Mucosa of descending colon (tissue), 3 donors: ENCODE data around the gene ABTB2. TPM values are rescaled to one million over a fixed set of nuclear protein-coding genes. Genes with fewer than 3 reads are reported as not detected.

Experiments
- ATAC-seq: fragments of 200-7000 bp; cut with Tn5 transposase; one replicate; pipeline ENCODE4 v1.9.1; 2020; ENCODE audit warnings: mild to moderate bottlenecking, moderate library complexity
- DNase-seq, 3 donors: peaks; one replicate each; pipeline ENCODE4 v3.0.0-alpha.2; 2020
- H3K36me3 ChIP-seq: fragments of 200-600 bp; one replicate; pipeline ENCODE4 v1.8.0; 2021; ENCODE audit warnings: low read depth, mild to moderate bottlenecking
- H3K4me1 ChIP-seq: fragments of 200-600 bp; one replicate; pipeline ENCODE4 v1.8.0; 2021; ENCODE audit warnings: low read depth, mild to moderate bottlenecking
- H3K4me3 ChIP-seq: fragments of 200-600 bp; one replicate; pipeline ENCODE4 v1.8.0; 2021; ENCODE audit warnings: mild to moderate bottlenecking
- H3K9me3 ChIP-seq: fragments of 200-600 bp; one replicate; pipeline ENCODE4 v1.8.0; 2021; ENCODE audit warnings: mild to moderate bottlenecking
- intact Hi-C, 2 donors: fragments of 100-400 bp; cut with DNase I in 1 of 2; cut with micrococcal nuclease in 1 of 2; formaldehyde crosslinking; loops; one replicate each; pipeline versions ENCODE4 v1.11.0 to v1.11.1; 2022; cut with DNase I, micrococcal nuclease
- total RNA-seq, 3 donors: library from RNA; stranded (reverse); fragmentation: NEBNext Ultra II Directional in 2 of 3; extraction: Animal tissue kit (Norgen Biotek cat#: 25700) in 2 of 3; gene quantifications; one replicate each; pipeline versions ENCODE4 v1.2.1 to v1.2.4, GENCODE V29; 2021 to 2023
- TF ChIP-seq, protein P1 (sequence below): fragments of 200-600 bp; IDR thresholded peaks from one replicate; pipeline ENCODE4 v1.8.0; 2022; ENCODE audit warnings: antibody characterized with exemption, mild to moderate bottlenecking
- donor health status: DM: no; HTN: no; CAD: no; lungs with moderate emphysema.
- donor health status: DM: no; HTN: no; CAD: no.
- donor health status: DM: no; HTN: yes; CAD: no.

Gene ABTB2
- total RNA-seq, 3 donors from 2014 or later, result 12.8 to 16.8 (median 14.3) TPM

DNA sequence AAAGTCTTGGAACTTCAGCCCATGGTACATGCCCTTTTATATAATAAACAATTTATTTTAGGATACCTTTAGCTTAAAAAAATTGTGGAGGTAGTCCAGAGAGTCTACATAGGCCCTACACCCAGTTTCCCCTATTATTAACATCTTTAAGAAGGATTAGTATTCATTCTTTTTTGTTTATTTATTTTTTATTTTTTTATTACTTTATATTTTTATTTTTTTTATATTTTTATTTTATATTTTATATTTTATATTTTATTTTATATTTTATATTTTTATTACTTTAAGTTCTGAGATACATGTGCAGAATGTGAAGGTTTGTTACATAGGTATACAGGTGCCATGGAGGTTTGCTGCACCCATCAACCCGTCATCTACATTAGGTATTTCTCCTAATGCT, 15.9 kb upstream of the ABTB2 start:
- DNase-seq (no peak), ATAC-seq (no peak)
- TF ChIP-seq, protein P1, sequence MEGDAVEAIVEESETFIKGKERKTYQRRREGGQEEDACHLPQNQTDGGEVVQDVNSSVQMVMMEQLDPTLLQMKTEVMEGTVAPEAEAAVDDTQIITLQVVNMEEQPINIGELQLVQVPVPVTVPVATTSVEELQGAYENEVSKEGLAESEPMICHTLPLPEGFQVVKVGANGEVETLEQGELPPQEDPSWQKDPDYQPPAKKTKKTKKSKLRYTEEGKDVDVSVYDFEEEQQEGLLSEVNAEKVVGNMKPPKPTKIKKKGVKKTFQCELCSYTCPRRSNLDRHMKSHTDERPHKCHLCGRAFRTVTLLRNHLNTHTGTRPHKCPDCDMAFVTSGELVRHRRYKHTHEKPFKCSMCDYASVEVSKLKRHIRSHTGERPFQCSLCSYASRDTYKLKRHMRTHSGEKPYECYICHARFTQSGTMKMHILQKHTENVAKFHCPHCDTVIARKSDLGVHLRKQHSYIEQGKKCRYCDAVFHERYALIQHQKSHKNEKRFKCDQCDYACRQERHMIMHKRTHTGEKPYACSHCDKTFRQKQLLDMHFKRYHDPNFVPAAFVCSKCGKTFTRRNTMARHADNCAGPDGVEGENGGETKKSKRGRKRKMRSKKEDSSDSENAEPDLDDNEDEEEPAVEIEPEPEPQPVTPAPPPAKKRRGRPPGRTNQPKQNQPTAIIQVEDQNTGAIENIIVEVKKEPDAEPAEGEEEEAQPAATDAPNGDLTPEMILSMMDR, result no peak
- no peaks in the 10 kb centered on the region for H3K4me1 ChIP-seq
- intact Hi-C loops, result no loop called here
- peaks cover 20% of the 10 kb centered on the region for H3K9me3 ChIP-seq
- H3K36me3 ChIP-seq, result no peaks in the 10 kb centered on the region
- H3K4me3 ChIP-seq, result no peak overlapping the region

DNA sequence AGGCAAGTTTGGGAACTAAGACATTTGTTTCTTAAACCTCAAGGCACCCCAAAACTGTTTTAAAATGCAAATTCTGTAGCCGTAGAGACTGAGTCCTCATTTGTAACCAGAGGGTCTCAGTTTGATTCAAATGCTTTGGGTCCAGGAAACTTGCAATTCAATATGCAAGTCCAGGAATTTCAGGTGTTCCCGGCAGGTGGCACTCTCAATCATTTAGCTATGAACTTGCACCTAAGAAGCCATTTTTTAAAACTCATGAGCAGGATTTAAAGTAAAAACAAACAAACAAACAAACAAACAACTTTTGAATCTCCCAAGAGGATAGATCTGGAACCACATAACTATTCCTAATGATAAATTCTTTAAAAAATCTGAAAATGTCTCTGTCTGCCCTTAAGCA, 8.7 kb upstream of the ABTB2 start:
- DNase-seq, result peak in 1 of 3 donors; percentile 63
- intact Hi-C loops, result no loop called here
- Histone ChIP-seq H3K4me1 (no peaks in the 10 kb centered on the region), H3K9me3 (no peaks in the 10 kb centered on the region), H3K4me3 (no peak overlapping the region), H3K36me3 (no peaks in the 10 kb centered on the region)
- TF ChIP-seq, protein P1, result no peak
- no peak for ATAC-seq

DNA sequence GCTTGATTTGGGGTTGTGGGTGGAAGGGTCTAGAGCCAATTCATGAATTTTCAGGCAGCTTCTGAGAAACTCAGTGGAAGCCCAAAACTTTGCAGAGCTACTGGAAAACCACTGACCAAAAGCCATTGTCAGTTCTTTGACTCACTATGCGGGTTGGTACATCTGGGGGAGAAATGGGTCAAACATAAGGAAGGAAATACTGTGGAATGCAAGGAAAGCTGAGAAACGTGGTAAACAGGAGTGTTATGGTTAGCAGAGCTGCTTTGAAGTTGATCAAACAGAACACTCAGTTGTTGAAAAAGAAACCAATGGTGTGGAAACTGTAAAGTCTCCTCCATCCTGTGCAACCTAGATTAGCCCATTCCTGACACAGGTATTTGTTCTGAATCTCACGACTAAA, 6.3 kb upstream of the ABTB2 start:
- no peaks in the 10 kb centered on the region for H3K4me1 ChIP-seq
- DNase-seq (no peak), ATAC-seq (no peak)
- intact Hi-C loops, result no loop called here
- no peaks in the 10 kb centered on the region for H3K9me3 ChIP-seq
- H3K36me3 ChIP-seq, result no peaks in the 10 kb centered on the region
- TF ChIP-seq, protein P1, result no peak
- H3K4me3 ChIP-seq, result no peak overlapping the region

DNA sequence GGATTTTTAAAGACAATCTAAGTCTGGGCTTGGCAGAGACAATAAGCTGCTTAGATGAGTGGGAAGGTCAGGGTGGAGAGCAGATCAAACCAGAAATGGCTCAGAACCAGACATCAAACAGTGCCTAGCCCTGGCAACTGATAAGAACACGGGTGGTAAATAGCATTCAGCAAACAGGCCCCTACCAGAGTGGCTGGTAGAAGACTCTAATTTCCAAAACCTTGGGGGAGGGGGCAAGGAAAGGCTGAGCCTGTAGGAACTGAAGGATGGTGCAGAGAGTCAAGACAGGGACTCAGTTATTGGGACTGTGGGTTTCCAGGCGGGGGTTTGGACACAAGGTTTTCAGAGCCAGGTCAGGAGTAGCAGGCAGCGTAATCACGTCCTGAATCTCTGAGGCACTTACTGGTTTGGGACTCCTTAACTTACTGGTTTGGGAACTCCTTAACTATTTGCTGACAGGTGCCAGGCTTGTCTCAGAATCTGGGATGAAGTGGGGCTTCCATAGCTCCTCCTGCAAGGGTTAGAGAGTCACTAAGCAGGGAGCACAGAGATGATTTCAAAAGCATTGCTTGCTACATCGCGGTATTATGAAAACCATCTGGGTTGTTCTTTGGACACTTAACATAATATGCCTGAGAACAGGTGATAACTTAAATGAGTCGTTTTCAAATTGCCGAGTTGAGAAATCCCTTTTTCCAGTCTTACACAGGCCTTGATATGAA, 5.7 kb upstream of the ABTB2 start:
- Histone ChIP-seq H3K9me3 (no peaks in the 10 kb centered on the region), H3K36me3 (no peaks in the 10 kb centered on the region), H3K4me1 (peaks cover 4% of the 10 kb centered on the region), H3K4me3 (no peak overlapping the region)
- no peak for ATAC-seq
- DNase-seq, result no peak
- TF ChIP-seq, protein P1, result no peak
- intact Hi-C loops, result no loop called here

DNA sequence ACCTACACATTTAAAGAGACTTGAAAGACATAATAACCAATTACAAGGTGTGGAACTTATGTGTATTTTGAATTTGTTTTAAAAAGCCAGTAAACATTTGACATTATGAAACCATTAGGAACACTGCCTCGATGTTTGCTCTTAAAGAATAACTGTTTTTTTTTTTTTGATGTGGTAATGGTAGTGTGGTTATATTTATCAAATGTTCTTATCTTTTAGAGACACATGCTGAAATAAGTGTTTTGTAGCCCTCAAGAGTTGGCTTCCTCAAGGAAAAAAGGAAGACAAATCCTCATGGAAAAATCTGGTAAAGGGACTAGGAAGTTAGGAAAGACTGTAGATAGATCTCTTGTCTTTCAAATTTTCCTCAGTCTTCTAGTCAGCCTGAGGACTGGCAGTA, 2.2 kb upstream of the ABTB2 start:
- H3K36me3 ChIP-seq, result no peaks in the 10 kb centered on the region
- H3K4me1 ChIP-seq, result peaks cover 16% of the 10 kb centered on the region
- no peak overlapping the region for H3K4me3 ChIP-seq
- DNase-seq (no peak), ATAC-seq (no peak)
- H3K9me3 ChIP-seq, result no peaks in the 10 kb centered on the region
- TF ChIP-seq, protein P1, result no peak
- intact Hi-C loops, result loop anchor here in 1 of 2 donors (2.0 kb wide), 1 partner anchor 185 kb away; no protein-coding TSS in a partner anchor

DNA sequence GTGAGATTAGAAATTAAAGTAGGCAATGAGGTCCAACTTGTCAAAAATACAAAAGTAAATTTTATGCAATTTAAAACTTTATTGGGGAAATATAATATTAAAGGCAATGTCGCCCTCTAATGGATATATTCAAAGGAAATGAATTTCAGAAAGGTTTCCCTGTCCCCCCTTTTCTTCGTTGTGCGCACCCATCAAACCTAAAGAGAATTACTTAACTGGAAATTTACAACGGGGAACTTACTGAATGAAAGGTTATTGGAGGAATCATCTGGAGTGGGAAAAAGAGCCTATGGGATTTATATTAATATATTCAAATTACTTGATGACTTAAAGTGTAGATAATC, 1.7 kb upstream of the ABTB2 start:
- intact Hi-C loops, result loop anchor here in 1 of 2 donors (2.0 to 5.0 kb wide), 2 partner anchors 185 to 362 kb away; no protein-coding TSS in a partner anchor
- DNase-seq (no peak), ATAC-seq (no peak)
- Histone ChIP-seq H3K4me1 (peaks cover 16% of the 10 kb centered on the region), H3K9me3 (no peaks in the 10 kb centered on the region), H3K4me3 (no peak overlapping the region), H3K36me3 (no peaks in the 10 kb centered on the region)
- TF ChIP-seq, protein P1, result no peak
